ENCODE data around the gene SLC25A25. TPM values are rescaled to one million over a fixed set of nuclear protein-coding genes. Genes with fewer than 3 reads are reported as not detected.

The SLC25A25 gene
- total and polyA plus RNA-seq, 12 donors: 2.3 to 20.7 (median 6.8) TPM

DNA sequence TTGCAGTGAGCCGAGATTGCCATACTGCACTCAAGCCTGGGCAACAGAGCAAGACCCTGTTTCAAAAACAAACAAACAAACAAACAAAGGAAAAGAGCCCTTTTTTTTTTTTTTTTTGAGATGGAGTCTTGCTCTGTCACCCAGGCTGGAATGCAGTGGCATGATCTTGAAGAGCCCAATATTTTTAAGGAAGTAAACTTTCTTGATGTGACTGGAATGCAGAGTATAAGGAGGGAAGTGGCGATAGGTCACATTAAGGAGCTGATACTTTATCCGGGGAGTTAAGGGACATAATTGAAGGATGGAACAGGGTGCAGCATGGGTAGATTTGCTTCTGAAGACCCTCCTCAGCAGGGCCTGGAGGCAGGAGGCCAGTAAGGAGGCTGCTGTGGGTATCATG lies 13.9 kb upstream of the SLC25A25 start:
- no peak for ATAC-seq
- whole genome bisulfite sequencing, 2 donors: 79 to 87% methylated on average over 3 of the region's 3 CpGs
- H3K4me1 ChIP-seq: peaks cover 2 to 40% (median 12%) of the 10 kb centered on the region in 9 donors
- H3K36me3 ChIP-seq: no peaks in the 10 kb centered on the region
- H3K27ac ChIP-seq: peak overlapping the region in 1 of 10 donors; percentile 81
- no peaks in the 10 kb centered on the region for H3K27me3 ChIP-seq
- intact Hi-C loops (cut with DNase I): no loop called here
- no peak overlapping the region for H3K4me3 ChIP-seq
- TF ChIP-seq, protein P1, sequence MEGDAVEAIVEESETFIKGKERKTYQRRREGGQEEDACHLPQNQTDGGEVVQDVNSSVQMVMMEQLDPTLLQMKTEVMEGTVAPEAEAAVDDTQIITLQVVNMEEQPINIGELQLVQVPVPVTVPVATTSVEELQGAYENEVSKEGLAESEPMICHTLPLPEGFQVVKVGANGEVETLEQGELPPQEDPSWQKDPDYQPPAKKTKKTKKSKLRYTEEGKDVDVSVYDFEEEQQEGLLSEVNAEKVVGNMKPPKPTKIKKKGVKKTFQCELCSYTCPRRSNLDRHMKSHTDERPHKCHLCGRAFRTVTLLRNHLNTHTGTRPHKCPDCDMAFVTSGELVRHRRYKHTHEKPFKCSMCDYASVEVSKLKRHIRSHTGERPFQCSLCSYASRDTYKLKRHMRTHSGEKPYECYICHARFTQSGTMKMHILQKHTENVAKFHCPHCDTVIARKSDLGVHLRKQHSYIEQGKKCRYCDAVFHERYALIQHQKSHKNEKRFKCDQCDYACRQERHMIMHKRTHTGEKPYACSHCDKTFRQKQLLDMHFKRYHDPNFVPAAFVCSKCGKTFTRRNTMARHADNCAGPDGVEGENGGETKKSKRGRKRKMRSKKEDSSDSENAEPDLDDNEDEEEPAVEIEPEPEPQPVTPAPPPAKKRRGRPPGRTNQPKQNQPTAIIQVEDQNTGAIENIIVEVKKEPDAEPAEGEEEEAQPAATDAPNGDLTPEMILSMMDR (IDR thresholded peaks at IDR 0.05): no peak
- H3K9me3 ChIP-seq: no peaks in the 10 kb centered on the region
- DNase-seq: no peak

DNA sequence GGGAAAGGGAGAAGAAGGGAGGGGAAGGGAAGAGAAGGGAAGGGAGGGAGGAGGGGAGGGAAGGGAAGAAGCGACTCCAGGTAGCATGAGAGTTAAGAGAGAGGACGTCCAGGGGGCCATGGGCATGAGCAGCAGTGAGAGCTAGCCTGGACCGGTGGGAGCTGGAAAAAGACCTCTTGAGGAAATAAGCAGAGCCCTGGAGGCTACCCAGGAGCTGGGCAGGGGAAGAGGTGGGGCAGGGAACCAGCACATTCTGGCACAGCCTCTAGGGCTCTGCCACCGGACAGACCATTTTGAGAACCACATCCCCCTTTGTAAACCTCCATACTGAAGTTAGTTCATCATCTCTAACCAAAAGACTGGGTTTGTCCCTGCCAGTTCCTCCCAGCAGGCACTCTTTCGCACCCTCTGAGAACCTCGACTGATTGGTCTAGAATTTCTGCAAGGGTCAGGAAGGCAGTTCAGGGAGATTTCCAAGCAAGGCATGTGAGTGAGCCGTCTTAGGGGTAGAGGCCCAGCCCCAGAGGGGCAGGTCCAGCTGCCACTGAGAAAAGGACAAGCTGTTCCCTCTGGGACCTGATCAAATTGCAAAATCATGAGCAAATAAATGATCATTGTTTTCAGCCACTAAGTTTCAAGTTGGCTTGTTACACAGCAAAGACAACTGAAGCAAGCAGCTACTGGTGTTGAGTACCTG lies 12.5 kb upstream of the SLC25A25 start:
- H3K4me3 ChIP-seq: no peak overlapping the region
- H3K4me1 ChIP-seq: peaks cover 2 to 40% (median 14%) of the 10 kb centered on the region in 9 donors
- DNase-seq (no peak), ATAC-seq (peak in 7 of 8 donors; percentile 32 to 79 (median 54))
- TF ChIP-seq, protein P1 (IDR thresholded peaks at IDR 0.05): no peak
- peak overlapping the region in 6 of 10 donors; percentile 30 to 78 (median 44) for H3K27ac ChIP-seq
- intact Hi-C loops (cut with DNase I): no loop called here
- H3K27me3 ChIP-seq: no peaks in the 10 kb centered on the region
- WGBS, 2 donors: 45 to 55% methylated on average over 7 of the region's 7 CpGs
- H3K36me3 ChIP-seq: no peaks in the 10 kb centered on the region
- no peaks in the 10 kb centered on the region for H3K9me3 ChIP-seq

DNA sequence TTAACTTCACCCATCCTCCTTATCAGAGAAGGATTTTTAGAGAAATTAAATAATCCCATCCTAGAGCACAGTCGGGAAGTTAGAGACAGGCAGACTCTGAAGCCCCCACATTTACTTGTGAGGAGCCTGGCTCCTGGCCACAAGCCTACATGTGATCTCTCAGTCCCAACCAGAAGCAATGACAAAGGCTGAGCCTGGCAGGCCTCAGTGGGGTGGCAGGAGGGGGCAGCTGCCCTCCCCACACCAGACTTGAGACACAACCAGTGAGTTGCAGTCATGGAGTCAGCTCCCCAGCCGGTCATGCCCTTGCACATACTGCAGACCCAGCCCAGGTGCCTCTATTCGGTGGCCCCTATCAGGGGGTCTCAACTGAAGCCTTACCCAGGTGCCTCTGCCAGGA lies 11.9 kb upstream of the SLC25A25 start:
- DNase-seq: no peak
- peak in 2 of 8 donors; percentile 16 to 19 for ATAC-seq
- 73 to 77% methylated on average over 3 of the region's 3 CpGs for WGBS, 2 donors
- TF ChIP-seq, protein P1 (IDR thresholded peaks at IDR 0.05): no peak
- peak overlapping the region in 6 of 10 donors; percentile 30 to 78 (median 39) for H3K27ac ChIP-seq
- intact Hi-C loops (cut with DNase I): no loop called here
- H3K4me3 ChIP-seq: no peak overlapping the region
- H3K27me3 ChIP-seq: no peaks in the 10 kb centered on the region
- H3K36me3 ChIP-seq: peaks cover 0 to 3% (median 0%) of the 10 kb centered on the region in 9 donors
- H3K4me1 ChIP-seq: peaks cover 2 to 46% (median 20%) of the 10 kb centered on the region in 9 donors
- no peaks in the 10 kb centered on the region for H3K9me3 ChIP-seq

DNA sequence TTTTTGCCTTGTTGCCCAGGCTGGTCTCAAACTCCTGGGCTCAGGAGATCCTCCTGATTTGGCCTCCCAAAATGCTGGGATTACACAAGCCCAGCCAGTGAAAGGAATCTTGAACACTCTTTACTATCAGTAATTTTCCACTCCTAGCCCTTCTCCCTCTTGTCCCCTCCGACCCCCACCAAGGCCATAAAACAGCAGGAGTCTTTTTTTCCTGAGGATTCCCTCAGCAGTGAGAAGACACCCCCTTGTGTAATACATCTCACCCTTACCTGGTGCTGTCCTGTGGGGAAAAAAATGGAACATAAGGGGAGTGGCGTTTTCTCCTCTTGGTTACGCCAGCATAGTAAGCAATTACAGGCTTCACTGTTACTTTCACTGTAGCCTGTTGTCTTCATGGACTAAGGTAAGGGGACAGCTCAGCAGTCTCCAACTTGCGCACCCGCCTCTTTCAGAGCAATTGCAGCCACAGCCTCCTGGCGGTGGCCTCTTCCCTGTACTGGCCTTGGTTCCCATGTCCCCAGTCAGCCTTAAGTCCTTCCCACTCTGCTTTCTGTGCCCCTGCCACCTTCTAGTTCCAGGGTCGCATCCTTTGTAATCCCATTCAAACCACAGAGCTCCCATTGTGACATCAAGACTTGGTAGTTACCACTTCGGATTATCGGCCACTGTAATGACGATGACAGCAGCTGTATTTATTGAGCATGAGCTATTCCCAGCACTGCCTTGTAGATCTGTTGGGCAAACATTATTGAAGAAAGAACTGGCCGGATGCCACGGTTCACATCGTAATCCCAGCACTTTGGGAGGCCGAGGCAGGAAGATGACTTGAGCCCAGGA lies 10.9 kb upstream of the SLC25A25 start:
- peaks cover 2 to 57% (median 30%) of the 10 kb centered on the region in 9 donors for H3K4me1 ChIP-seq
- H3K36me3 ChIP-seq: peaks cover 0 to 12% (median 0%) of the 10 kb centered on the region in 9 donors
- no peaks in the 10 kb centered on the region for H3K27me3 ChIP-seq
- intact Hi-C loops (cut with DNase I): no loop called here
- H3K4me3 ChIP-seq: no peak overlapping the region
- no peaks in the 10 kb centered on the region for H3K9me3 ChIP-seq
- 89 to 91% methylated on average over 14 of the region's 14 CpGs for WGBS, 2 donors
- ATAC-seq (no peak), DNase-seq (no peak)
- TF ChIP-seq, protein P1 (IDR thresholded peaks at IDR 0.05): no peak
- no peak overlapping the region for H3K27ac ChIP-seq
